HepG2 (cell line): Measurements from ENCODE around the gene MGLL. TPM values are rescaled to one million over a fixed set of nuclear protein-coding genes. Genes with fewer than 3 reads are reported as not detected.

ENCODE experiments used
- ATAC-seq: fragments of 200-7000 bp; cut with Tn5 transposase; 3 replicates; pipeline ENCODE4 v1.9.1; 2020; ENCODE audit warnings: mild to moderate bottlenecking, moderate library complexity
- BruUV-seq: library from RNA; stranded (reverse); fragments of 400-500 nt; replicated peaks from 2 replicates; lab custom pipeline; 2021; lab: Mats Ljungman, UMichigan
- CTCF ChIA-PET: fragments of 300-600 bp; formaldehyde crosslinking; extraction: SDS; loops from one replicate; lab custom pipeline; 2021; ENCODE audit warnings: low total read pairs, inconsistent platforms, low intra/inter-chr PET ratio; lab: Yijun Ruan, JAX
- POLR2A ChIA-PET: fragments of 350-600 bp; sonication (Branson Sonifier 250); formaldehyde crosslinking; loops from one replicate; lab custom pipeline; 2020; ENCODE audit warnings: antibody characterized with exemption, inconsistent platforms; lab: Yijun Ruan, JAX
- DNase-seq: peaks from one replicate; pipeline ENCODE4 v3.0.0-alpha.2; 2015; ENCODE audit warnings: low spot score
- FAIRE-seq: peaks from 3 replicates; lab custom pipeline; 2011; peaks lifted over from hg19 to GRCh38; lab: Jason Lieb, UNC
- H2AFZ ChIP-seq: one replicate; pipeline ENCODE4 v1.6.1; 2011; ENCODE audit warnings: low read length, inconsistent platforms
- H3K27ac ChIP-seq: fragments of 300-600 bp; 3 replicates; pipeline ENCODE4 v1.8.0; 2011; ENCODE audit warnings: mixed run types, mild to moderate bottlenecking, mixed read lengths, low read length, inconsistent platforms; ENCODE audit not compliant: insufficient read depth; ENCODE audit errors: extremely low read length
- H3K27me3 ChIP-seq, 2 experiments: fragments of 200-600 bp in 1 of 2; 2 replicates in 1 of 2; 3 replicates in 1 of 2; pipeline versions ENCODE4 v1.6.0 to v1.8.0; 2011; ENCODE audit warnings: low read length in 2 of 2, mild to moderate bottlenecking in 2 of 2, moderate library complexity in 2 of 2, inconsistent platforms in 1 of 2; ENCODE audit not compliant: insufficient read depth in 2 of 2, control insufficient read depth in 1 of 2
- H3K36me3 ChIP-seq, 2 experiments: fragments of 200-600 bp in 1 of 2; replicated peaks in 1 of 2; 2 replicates in 1 of 2; 3 replicates in 1 of 2; pipeline versions ENCODE4 v1.5.1 to v1.8.0; 2011; ENCODE audit warnings: low read length in 2 of 2, inconsistent platforms in 1 of 2; ENCODE audit not compliant: insufficient read depth in 2 of 2, control insufficient read depth in 1 of 2
- H3K4me1 ChIP-seq: 2 replicates; pipeline ENCODE4 v1.5.1; 2012; ENCODE audit warnings: low read length, inconsistent platforms; ENCODE audit not compliant: insufficient read depth
- H3K4me2 ChIP-seq: 2 replicates; pipeline ENCODE4 v1.6.0; 2011; ENCODE audit warnings: low read depth, low read length, inconsistent platforms
- H3K4me3 ChIP-seq, 3 experiments: fragments of 200-600 bp in 1 of 3; sonication (generic), shearing (Covaris generic) in 1 of 3; replicated peaks in 1 of 3; 2 replicates each; pipeline ENCODE4 v1.5.1; 2011 to 2016; ENCODE audit warnings: low read length in 3 of 3, inconsistent platforms in 2 of 3, low read depth in 2 of 3, mild to moderate bottlenecking in 2 of 3, control low read depth in 1 of 3, mixed read lengths in 1 of 3; ENCODE audit not compliant: insufficient read depth in 1 of 3
- H3K79me2 ChIP-seq: one replicate; pipeline ENCODE4 v1.6.1; 2011; ENCODE audit warnings: low read length, inconsistent platforms; ENCODE audit not compliant: insufficient read depth
- H3K9ac ChIP-seq: 2 replicates; pipeline ENCODE4 v1.6.0; 2011; ENCODE audit warnings: mild to moderate bottlenecking, low read depth, low read length, inconsistent platforms; ENCODE audit not compliant: insufficient read depth
- H3K9me3 ChIP-seq: 2 replicates; pipeline ENCODE4 v1.5.1; 2012; ENCODE audit warnings: mild to moderate bottlenecking, low read length
- H4K20me1 ChIP-seq: 2 replicates; pipeline ENCODE4 v1.6.0; 2011; ENCODE audit warnings: inconsistent platforms, mild to moderate bottlenecking, low read length, moderate library complexity; ENCODE audit not compliant: insufficient read depth
- CC2D1A ChIP-seq: sonication (generic); formaldehyde crosslinking; IDR thresholded peaks from 2 replicates; pipeline ENCODE4 v1.8.1; 2023; ENCODE audit warnings: mild to moderate bottlenecking, missing genetic modification reagents
- MIER3 ChIP-seq: IDR thresholded peaks from 2 replicates; pipeline ENCODE4 v1.6.1; 2016; ENCODE audit warnings: missing compliant biosample characterization, borderline replicate concordance
- MXD4 ChIP-seq: IDR thresholded peaks from 2 replicates; pipeline ENCODE4 v1.6.1; 2016; ENCODE audit warnings: mild to moderate bottlenecking, missing biosample characterization, missing genetic modification reagents
- SMC3 ChIP-seq: IDR thresholded peaks from 2 replicates; pipeline ENCODE4 v1.6.1; 2011; ENCODE audit warnings: low read length, improper control_type of control experiment
- SP5 ChIP-seq: IDR thresholded peaks from 2 replicates; pipeline ENCODE4 v1.6.1; 2016; ENCODE audit warnings: low read depth, borderline replicate concordance
- THAP11 ChIP-seq: IDR thresholded peaks from 2 replicates; pipeline ENCODE4 v1.6.1; 2016; ENCODE audit warnings: missing biosample characterization, missing genetic modification reagents
- ZBTB8A ChIP-seq: sonication (generic); formaldehyde crosslinking; IDR thresholded peaks from 2 replicates; pipeline ENCODE4 v1.4.0; 2020; ENCODE audit warnings: mild to moderate bottlenecking, low read depth, missing genetic modification reagents, borderline replicate concordance
- ZNF263 ChIP-seq: sonication (generic); formaldehyde crosslinking; IDR thresholded peaks from 2 replicates; pipeline ENCODE4 v1.4.0; 2020; ENCODE audit warnings: missing genetic modification reagents
- ZNF274 ChIP-seq: sonication (generic); formaldehyde crosslinking; IDR thresholded peaks from 2 replicates; pipeline ENCODE4 v1.5.1; 2020; ENCODE audit warnings: mild to moderate bottlenecking, missing genetic modification reagents
- ZNF430 ChIP-seq: sonication (generic); formaldehyde crosslinking; IDR thresholded peaks from 2 replicates; pipeline ENCODE4 v1.9.0; 2021; ENCODE audit warnings: mild to moderate bottlenecking, missing genetic modification reagents
- ZNF570 ChIP-seq: sonication (generic); formaldehyde crosslinking; IDR thresholded peaks from 2 replicates; pipeline ENCODE4 v1.4.0; 2020; ENCODE audit warnings: mild to moderate bottlenecking, missing genetic modification reagents, borderline replicate concordance
- ZNF670 ChIP-seq: sonication (generic); formaldehyde crosslinking; IDR thresholded peaks from 2 replicates; pipeline ENCODE4 v1.8.0; 2022; ENCODE audit warnings: mild to moderate bottlenecking, missing genetic modification reagents, borderline replicate concordance
- WGBS: methylation state at CpG from one replicate; pipeline ENCODE4 v1.1.6; 2017; ENCODE audit warnings: low lambda C conversion rate; 5-methylcytosine and 5-hydroxymethylcytosine counted together
- in situ Hi-C: cut with HindIII; loops from 2 replicates; pipeline ENCODE4 v1.10.0; 2017; ENCODE audit warnings: low pct_unique_long_range_greater_than_20kb; ENCODE audit not compliant: extremely low pct_ligation_motif_present
- intact Hi-C: fragments of 100-400 bp; cut with micrococcal nuclease; formaldehyde crosslinking; loops from one replicate; pipeline ENCODE4 v1.10.0; 2022; ENCODE audit not compliant: unreplicated experiment
- polyA plus RNA-seq, 8 experiments: library from polyadenylated mRNA; depleted of rRNA in 3 of 8; stranded (reverse) in 7 of 8; unstranded in 1 of 8; fragments of >200 nt; fragmentation: Illumina TruSeq in 4 of 8; extraction: Trizol in 4 of 8; gene quantifications; 2 replicates each; pipeline versions ENCODE4 v1.2.1 to v1.2.3, GENCODE V29; 2011 to 2016; ENCODE audit warnings: low read depth in 4 of 8, missing spikeins in 1 of 8, mixed read lengths in 1 of 8; ENCODE audit not compliant: insufficient read depth in 1 of 8
- total RNA-seq, 5 experiments: library from RNA; depleted of rRNA; stranded (reverse); fragments of >200 nt; fragmentation: Illumina TruSeq; extraction: Trizol; gene quantifications; 2 replicates each; pipeline ENCODE4 v1.2.3, GENCODE V29; 2016; ENCODE audit warnings: low read depth in 1 of 5
- TF ChIP-seq, protein P1 (sequence below): sonication (generic); IDR thresholded peaks from 2 replicates; pipeline ENCODE4 v1.6.1; 2016; ENCODE audit warnings: low read depth, borderline replicate concordance
- TF ChIP-seq, protein P2 (sequence below): sonication (generic); formaldehyde crosslinking; IDR thresholded peaks from 2 replicates; pipeline ENCODE4 v1.8.1; 2023; ENCODE audit warnings: missing genetic modification reagents, mild to moderate bottlenecking, borderline replicate concordance
- TF ChIP-seq, protein P3 (sequence below): sonication (generic); formaldehyde crosslinking; conservative IDR thresholded peaks from 2 replicates; pipeline ENCODE4 v1.4.0; 2020; ENCODE audit warnings: mild to moderate bottlenecking, missing genetic modification reagents, moderate library complexity
- TF ChIP-seq, protein P4 (sequence below): sonication (generic); formaldehyde crosslinking; IDR thresholded peaks from 2 replicates; pipeline ENCODE4 v1.8.0; 2022; ENCODE audit warnings: missing genetic modification reagents, low read depth, mild to moderate bottlenecking, borderline replicate concordance
- TF ChIP-seq, protein P5 (sequence below): sonication (generic); formaldehyde crosslinking; conservative IDR thresholded peaks from 2 replicates; pipeline ENCODE4 v1.8.0; 2022; ENCODE audit warnings: mild to moderate bottlenecking, moderate library complexity, missing genetic modification reagents

The MGLL gene
- total and polyA plus RNA-seq, 2 of the 13 experiments (the other 11 are each of a cell fraction or from before 2014, with no cell fraction given) = not detected

DNA sequence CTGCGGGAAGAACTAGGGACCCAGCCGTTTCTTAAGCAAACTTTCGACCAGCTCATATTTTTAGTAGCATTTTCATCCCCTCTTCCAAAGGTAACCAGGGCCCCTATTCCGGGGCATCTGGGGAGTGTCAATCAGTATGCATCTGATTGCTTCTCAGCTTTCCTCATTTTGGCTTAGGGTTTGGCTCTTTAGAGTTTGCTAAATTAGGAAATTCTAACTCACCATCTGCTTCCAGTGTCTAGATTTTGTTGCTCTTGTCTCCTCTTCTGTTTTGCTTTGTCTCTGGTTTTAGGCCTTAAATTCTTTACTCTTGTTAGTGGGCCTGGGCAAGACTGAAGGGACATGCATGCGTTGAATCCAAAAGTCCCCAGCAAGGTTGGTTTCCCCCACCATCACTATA is 159.2 kb downstream of the MGLL start:
- Histone ChIP-seq H3K4me3 (no peak overlapping the region), H3K9me3 (no peaks in the 10 kb centered on the region), H3K27me3 (no peaks in the 10 kb centered on the region), H3K36me3 (peaks cover 4 to 9% of the 10 kb centered on the region in 2 experiments; a peak in 3 of 5 replicates), H3K4me2 (no peak overlapping the region), H3K4me1 (no peaks in the 10 kb centered on the region), H3K27ac (no peak overlapping the region)
- ChIA-PET POLR2A (no interaction called here), CTCF (no interaction called here)
- no peak for FAIRE-seq
- in situ Hi-C loops = no loop called here
- BruUV-seq = no TSS peak
- TF ChIP-seq ZBTB8A (CRISPR knock-in tag) (no peak), CC2D1A (CRISPR knock-in tag) (no peak), ZNF430 (CRISPR knock-in tag) (no peak), MIER3 (no peak), THAP11 (CRISPR knock-in tag) (no peak), ZNF570 (no peak), ZNF274 (CRISPR knock-in tag) (no peak), SP5 (CRISPR knock-in tag) (no peak), ZNF670 (CRISPR knock-in tag) (no peak), MXD4 (CRISPR knock-in tag) (no peak), ZNF263 (CRISPR knock-in tag) (no peak), SMC3 (no peak)
- TF ChIP-seq, protein P1, sequence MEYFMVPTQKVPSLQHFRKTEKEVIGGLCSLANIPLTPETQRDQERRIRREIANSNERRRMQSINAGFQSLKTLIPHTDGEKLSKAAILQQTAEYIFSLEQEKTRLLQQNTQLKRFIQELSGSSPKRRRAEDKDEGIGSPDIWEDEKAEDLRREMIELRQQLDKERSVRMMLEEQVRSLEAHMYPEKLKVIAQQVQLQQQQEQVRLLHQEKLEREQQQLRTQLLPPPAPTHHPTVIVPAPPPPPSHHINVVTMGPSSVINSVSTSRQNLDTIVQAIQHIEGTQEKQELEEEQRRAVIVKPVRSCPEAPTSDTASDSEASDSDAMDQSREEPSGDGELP = no peak
- TF ChIP-seq, protein P2, sequence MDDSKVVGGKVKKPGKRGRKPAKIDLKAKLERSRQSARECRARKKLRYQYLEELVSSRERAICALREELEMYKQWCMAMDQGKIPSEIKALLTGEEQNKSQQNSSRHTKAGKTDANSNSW = no peak
- TF ChIP-seq, protein P3, sequence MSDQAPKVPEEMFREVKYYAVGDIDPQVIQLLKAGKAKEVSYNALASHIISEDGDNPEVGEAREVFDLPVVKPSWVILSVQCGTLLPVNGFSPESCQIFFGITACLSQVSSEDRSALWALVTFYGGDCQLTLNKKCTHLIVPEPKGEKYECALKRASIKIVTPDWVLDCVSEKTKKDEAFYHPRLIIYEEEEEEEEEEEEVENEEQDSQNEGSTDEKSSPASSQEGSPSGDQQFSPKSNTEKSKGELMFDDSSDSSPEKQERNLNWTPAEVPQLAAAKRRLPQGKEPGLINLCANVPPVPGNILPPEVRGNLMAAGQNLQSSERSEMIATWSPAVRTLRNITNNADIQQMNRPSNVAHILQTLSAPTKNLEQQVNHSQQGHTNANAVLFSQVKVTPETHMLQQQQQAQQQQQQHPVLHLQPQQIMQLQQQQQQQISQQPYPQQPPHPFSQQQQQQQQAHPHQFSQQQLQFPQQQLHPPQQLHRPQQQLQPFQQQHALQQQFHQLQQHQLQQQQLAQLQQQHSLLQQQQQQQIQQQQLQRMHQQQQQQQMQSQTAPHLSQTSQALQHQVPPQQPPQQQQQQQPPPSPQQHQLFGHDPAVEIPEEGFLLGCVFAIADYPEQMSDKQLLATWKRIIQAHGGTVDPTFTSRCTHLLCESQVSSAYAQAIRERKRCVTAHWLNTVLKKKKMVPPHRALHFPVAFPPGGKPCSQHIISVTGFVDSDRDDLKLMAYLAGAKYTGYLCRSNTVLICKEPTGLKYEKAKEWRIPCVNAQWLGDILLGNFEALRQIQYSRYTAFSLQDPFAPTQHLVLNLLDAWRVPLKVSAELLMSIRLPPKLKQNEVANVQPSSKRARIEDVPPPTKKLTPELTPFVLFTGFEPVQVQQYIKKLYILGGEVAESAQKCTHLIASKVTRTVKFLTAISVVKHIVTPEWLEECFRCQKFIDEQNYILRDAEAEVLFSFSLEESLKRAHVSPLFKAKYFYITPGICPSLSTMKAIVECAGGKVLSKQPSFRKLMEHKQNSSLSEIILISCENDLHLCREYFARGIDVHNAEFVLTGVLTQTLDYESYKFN (CRISPR knock-in tag) = no peak
- TF ChIP-seq, protein P4, sequence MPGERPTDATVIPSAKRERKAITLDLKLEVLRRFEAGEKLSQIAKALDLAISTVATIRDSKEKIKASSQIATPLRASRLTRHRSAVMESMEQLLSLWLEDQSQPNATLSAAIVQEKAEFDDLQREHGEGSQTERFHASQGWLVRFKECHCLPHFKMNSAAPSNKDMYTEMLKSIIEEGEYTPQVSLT (CRISPR knock-in tag) = no peak
- TF ChIP-seq, protein P5, sequence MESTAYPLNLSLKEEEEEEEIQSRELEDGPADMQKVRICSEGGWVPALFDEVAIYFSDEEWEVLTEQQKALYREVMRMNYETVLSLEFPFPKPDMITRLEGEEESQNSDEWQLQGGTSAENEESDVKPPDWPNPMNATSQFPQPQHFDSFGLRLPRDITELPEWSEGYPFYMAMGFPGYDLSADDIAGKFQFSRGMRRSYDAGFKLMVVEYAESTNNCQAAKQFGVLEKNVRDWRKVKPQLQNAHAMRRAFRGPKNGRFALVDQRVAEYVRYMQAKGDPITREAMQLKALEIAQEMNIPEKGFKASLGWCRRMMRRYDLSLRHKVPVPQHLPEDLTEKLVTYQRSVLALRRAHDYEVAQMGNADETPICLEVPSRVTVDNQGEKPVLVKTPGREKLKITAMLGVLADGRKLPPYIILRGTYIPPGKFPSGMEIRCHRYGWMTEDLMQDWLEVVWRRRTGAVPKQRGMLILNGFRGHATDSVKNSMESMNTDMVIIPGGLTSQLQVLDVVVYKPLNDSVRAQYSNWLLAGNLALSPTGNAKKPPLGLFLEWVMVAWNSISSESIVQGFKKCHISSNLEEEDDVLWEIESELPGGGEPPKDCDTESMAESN = no peak
- TF ChIP-seq, all 625 proteins: peak for 0
- no peaks in the 10 kb centered on the region for H3K79me2 ChIP-seq
- no peak for DNase-seq
- no peaks in the 10 kb centered on the region for H4K20me1 ChIP-seq
- intact Hi-C loops = no loop called here
- ATAC-seq = no peak
- H2AFZ ChIP-seq = no peak overlapping the region
- no peak overlapping the region for H3K9ac ChIP-seq
- 93% methylated on average over 5 of the region's 5 CpGs for WGBS
